HUES6 (cell line): ENCODE measurements around the gene GPR137.
"Not testable (repeated sequence)": the region's sequence is repeated elsewhere in the genome, so short reads cannot be mapped to it uniquely, and the experiment has no call there.

ENCODE experiments used
- H3K27ac ChIP-seq: 2 replicates; pipeline ENCODE4 v1.7.0; 2013; ENCODE audit warnings: low read depth, mild to moderate bottlenecking, low read length, inconsistent platforms
- H3K27me3 ChIP-seq: 2 replicates; pipeline ENCODE4 v1.6.1; 2013; ENCODE audit warnings: low read length; ENCODE audit not compliant: control insufficient read depth, insufficient read depth
- H3K36me3 ChIP-seq: 2 replicates; pipeline ENCODE4 v1.6.1; 2013; ENCODE audit warnings: low read length; ENCODE audit not compliant: control insufficient read depth, insufficient read depth
- H3K4me1 ChIP-seq: 2 replicates; pipeline ENCODE4 v1.6.1; 2013; ENCODE audit warnings: low read length; ENCODE audit not compliant: control insufficient read depth, insufficient read depth
- H3K4me3 ChIP-seq: 2 replicates; pipeline ENCODE4 v1.5.1; 2013; ENCODE audit warnings: low read depth, low read length
- H3K9ac ChIP-seq: one replicate; pipeline ENCODE4 v1.6.1; 2013; ENCODE audit warnings: mild to moderate bottlenecking, low read length
- H3K9me3 ChIP-seq: 2 replicates; pipeline ENCODE4 v1.6.1; 2013; ENCODE audit warnings: low read depth, low read length; ENCODE audit not compliant: control insufficient read depth, insufficient read depth

The GPR137 gene

GRCh38 chr11:64312947-64313346 lies 27.3 kb downstream of the GPR137 start:
- no peak overlapping the region for H3K9ac ChIP-seq
- H3K27ac ChIP-seq = no peak overlapping the region
- H3K9me3 ChIP-seq = no peaks in the 10 kb centered on the region
- H3K4me3 ChIP-seq = no peak overlapping the region
- H3K4me1 ChIP-seq = no peaks in the 10 kb centered on the region
- H3K27me3 ChIP-seq = no peaks in the 10 kb centered on the region
- H3K36me3 ChIP-seq = peaks cover 36% of the 10 kb centered on the region

GRCh38 chr11:64313491-64314145 lies 28.0 kb downstream of the GPR137 start:
- peaks cover 35% of the 10 kb centered on the region for H3K36me3 ChIP-seq
- H3K4me1 ChIP-seq = no peaks in the 10 kb centered on the region
- no peak overlapping the region for H3K9ac ChIP-seq
- H3K9me3 ChIP-seq = no peaks in the 10 kb centered on the region
- H3K4me3 ChIP-seq = no peak overlapping the region
- H3K27ac ChIP-seq = no peak overlapping the region
- no peaks in the 10 kb centered on the region for H3K27me3 ChIP-seq

GRCh38 chr11:64314146-64314804 lies 28.6 kb downstream of the GPR137 start:
- Histone ChIP-seq H3K36me3 (peaks cover 35% of the 10 kb centered on the region), H3K4me3 (no peak overlapping the region), H3K27me3 (no peaks in the 10 kb centered on the region), H3K27ac (no peak overlapping the region), H3K9ac (no peak overlapping the region), H3K4me1 (peaks cover 5% of the 10 kb centered on the region), H3K9me3 (no peaks in the 10 kb centered on the region)

GRCh38 chr11:64314805-64315561 lies 29.3 kb downstream of the GPR137 start:
- H3K4me3 ChIP-seq = no peak overlapping the region
- no peaks in the 10 kb centered on the region for H3K9me3 ChIP-seq
- H3K36me3 ChIP-seq = peaks cover 40% of the 10 kb centered on the region
- H3K27me3 ChIP-seq = no peaks in the 10 kb centered on the region
- no peak overlapping the region for H3K27ac ChIP-seq
- peaks cover 9% of the 10 kb centered on the region for H3K4me1 ChIP-seq
- H3K9ac ChIP-seq = no peak overlapping the region

GRCh38 chr11:64315667-64316526 lies 30.2 kb downstream of the GPR137 start:
- not testable (repeated sequence) for H3K27me3 ChIP-seq, H3K9ac ChIP-seq, H3K4me1 ChIP-seq, H3K9me3 ChIP-seq, H3K27ac ChIP-seq
- Histone ChIP-seq H3K36me3 (peaks cover 47% of the 10 kb centered on the region), H3K4me3 (peak overlapping the region; percentile 86; the same call in 1 of the 2 replicates)

- peaks cover 9% of the 10 kb centered on the region for H3K4me1 ChIP-seq
- peak overlapping the region; percentile 91 for H3K27ac ChIP-seq
- no peaks in the 10 kb centered on the region for H3K9me3 ChIP-seq
- peaks cover 53% of the 10 kb centered on the region for H3K36me3 ChIP-seq
- peak overlapping the region; percentile 86 for H3K4me3 ChIP-seq
- H3K9ac ChIP-seq = peak overlapping the region; percentile 91
- no peaks in the 10 kb centered on the region for H3K27me3 ChIP-seq
Observed at GRCh38 chr11:64316672-64317324, 31.1 kb downstream of the GPR137 start.

GRCh38 chr11:64317325-64317960 lies 31.8 kb downstream of the GPR137 start, which contains the start of gene TRMT112:
TSS of gene TRMT112 (minus strand) at chr11:64317559. CDS start at chr11:64317526, 33 bp downstream.
- Histone ChIP-seq H3K4me3 (peak within 1 kb of the TSS; percentile 86), H3K36me3 (peaks cover 57% of the 10 kb centered on the region), H3K27ac (peak within 1 kb of the TSS; percentile 96)

GRCh38 chr11:64317961-64318765 lies 32.5 kb downstream of the GPR137 start, which contains the start of gene PRDX5:
TSS of gene PRDX5 (plus strand) at chr11:64318121. CDS start at chr11:64318216, 95 bp downstream.
- peaks cover 57% of the 10 kb centered on the region for H3K36me3 ChIP-seq
- peaks cover 18% of the 10 kb centered on the region for H3K4me1 ChIP-seq
- H3K27ac ChIP-seq = peak within 1 kb of the TSS; percentile 96
- H3K4me3 ChIP-seq = peak within 1 kb of the TSS; percentile 86
- H3K9ac ChIP-seq = peak within 1 kb of the TSS; percentile 91
- H3K27me3 ChIP-seq = no peaks in the 10 kb centered on the region
- H3K9me3 ChIP-seq = no peaks in the 10 kb centered on the region

More at GRCh38 chr11:64317325-64317960, 31.8 kb downstream of the GPR137 start, which contains the start of gene TRMT112:
- Histone ChIP-seq H3K9ac (peak within 1 kb of the TSS; percentile 91), H3K9me3 (no peaks in the 10 kb centered on the region), H3K27me3 (no peaks in the 10 kb centered on the region), H3K4me1 (peaks cover 11% of the 10 kb centered on the region)
